ENCODE measurements around the gene ZDHHC19. TPM values are rescaled to one million over a fixed set of nuclear protein-coding genes. Genes with fewer than 3 reads are reported as not detected.

Gene ZDHHC19
- 1 to 10 TPM in 1 of 4 donors, not detected in 3; 2.2 TPM for total RNA-seq

DNA sequence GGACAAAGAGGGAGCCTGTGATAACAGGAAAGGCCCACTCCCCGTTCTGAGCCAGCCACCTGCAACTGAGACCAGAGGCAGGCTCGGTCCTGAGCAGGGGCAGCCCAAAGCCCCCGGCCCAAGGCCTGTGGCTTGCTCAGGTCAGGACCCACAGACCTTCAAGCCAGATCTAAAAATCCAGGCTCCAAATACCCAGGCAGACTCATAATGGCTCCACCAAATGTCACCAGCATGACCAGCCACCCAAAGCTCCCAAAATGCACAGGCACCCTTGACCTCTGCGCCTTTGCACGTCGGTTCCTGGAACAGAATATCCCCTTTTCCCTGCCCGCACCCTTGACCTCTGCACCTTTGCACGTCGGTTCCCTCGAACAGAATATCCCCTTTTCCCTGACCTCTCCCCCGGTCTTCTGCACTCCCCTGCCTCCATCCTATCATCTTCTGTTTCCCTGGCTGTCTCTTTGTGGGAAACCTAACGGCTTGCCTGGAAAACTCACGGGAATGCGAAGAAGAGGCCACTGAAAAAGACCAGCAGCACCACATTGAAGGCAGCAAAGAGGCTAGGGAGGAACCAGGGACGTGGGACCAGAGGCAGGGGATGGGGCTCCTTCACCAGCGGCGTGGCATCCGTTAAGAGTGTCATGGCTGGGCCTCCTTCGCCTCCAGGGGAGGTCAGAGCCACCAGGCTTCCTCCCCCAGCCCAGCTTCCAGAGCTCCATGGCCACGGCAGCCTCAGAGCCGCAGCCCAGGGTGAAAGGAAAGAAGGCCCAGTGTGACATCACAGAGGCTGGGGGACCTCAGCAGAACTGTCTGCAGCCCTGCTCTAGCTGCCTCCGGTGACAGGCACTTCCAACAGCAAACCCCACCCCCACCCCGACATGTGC, at the start of gene ZDHHC19:
TSS of gene ZDHHC19 (minus strand) at position 728 of the 884 bp plus-strand sequence. CDS start at position 643, 85 bp downstream.
- Histone ChIP-seq H3K36me3 (no peaks in the 10 kb centered on the region), H3K4me3 (no peak within 1 kb of the TSS), H3K27me3 (peaks cover 0 to 7% of the 10 kb centered on the region in 2 donors), H3K9me3 (no peaks in the 10 kb centered on the region), H3K27ac (no peak within 1 kb of the TSS), H3K4me1 (no peaks in the 10 kb centered on the region)
- intact Hi-C loops (cut with DNase I; ENCODE audit: low total_unique reads), result no loop called here
- DNase-seq, result no peak
- TF ChIP-seq, protein P1, sequence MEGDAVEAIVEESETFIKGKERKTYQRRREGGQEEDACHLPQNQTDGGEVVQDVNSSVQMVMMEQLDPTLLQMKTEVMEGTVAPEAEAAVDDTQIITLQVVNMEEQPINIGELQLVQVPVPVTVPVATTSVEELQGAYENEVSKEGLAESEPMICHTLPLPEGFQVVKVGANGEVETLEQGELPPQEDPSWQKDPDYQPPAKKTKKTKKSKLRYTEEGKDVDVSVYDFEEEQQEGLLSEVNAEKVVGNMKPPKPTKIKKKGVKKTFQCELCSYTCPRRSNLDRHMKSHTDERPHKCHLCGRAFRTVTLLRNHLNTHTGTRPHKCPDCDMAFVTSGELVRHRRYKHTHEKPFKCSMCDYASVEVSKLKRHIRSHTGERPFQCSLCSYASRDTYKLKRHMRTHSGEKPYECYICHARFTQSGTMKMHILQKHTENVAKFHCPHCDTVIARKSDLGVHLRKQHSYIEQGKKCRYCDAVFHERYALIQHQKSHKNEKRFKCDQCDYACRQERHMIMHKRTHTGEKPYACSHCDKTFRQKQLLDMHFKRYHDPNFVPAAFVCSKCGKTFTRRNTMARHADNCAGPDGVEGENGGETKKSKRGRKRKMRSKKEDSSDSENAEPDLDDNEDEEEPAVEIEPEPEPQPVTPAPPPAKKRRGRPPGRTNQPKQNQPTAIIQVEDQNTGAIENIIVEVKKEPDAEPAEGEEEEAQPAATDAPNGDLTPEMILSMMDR (IDR thresholded peaks at IDR 0.05), result no peak
- no peak for TF ChIP-seq POLR2A (IDR thresholded peaks at IDR 0.05)

GRCh38 chr3:196260784-196261183, 49.6 kb upstream of the ZDHHC19 start:
- H3K27me3 ChIP-seq, result no peaks in the 10 kb centered on the region
- TF ChIP-seq, protein P1 (IDR thresholded peaks at IDR 0.05), result no peak
- TF ChIP-seq POLR2A (IDR thresholded peaks at IDR 0.05), result no peak
- H3K27ac ChIP-seq, result no peak overlapping the region
- H3K4me3 ChIP-seq, result no peak overlapping the region
- no peaks in the 10 kb centered on the region for H3K4me1 ChIP-seq
- no peak for DNase-seq
- intact Hi-C loops (cut with DNase I; ENCODE audit: low total_unique reads), result no loop called here
- H3K9me3 ChIP-seq, result no peaks in the 10 kb centered on the region
- H3K36me3 ChIP-seq, result no peaks in the 10 kb centered on the region

DNA sequence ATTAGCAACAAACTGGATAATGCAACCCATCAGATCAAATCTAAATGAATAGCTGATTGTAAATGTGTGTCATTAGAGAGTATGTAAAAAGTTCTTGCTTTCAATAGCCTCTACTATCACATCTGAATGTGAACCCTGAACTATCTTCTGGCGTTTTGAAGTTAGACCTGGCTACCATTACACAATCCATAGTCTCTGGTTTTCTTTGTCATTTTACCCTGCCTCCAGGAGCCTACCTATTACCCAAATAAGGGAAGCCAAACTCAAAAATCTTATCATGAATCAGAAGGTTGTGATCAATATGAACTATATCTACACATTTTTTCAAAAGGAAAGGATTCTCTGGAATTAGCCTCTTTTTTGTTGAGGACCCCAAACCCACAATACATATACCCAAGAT, 44.6 kb upstream of the ZDHHC19 start:
- no peak for DNase-seq
- no peaks in the 10 kb centered on the region for H3K27me3 ChIP-seq
- no peak for TF ChIP-seq POLR2A (IDR thresholded peaks at IDR 0.05)
- TF ChIP-seq, protein P1 (IDR thresholded peaks at IDR 0.05), result no peak
- no peak overlapping the region for H3K27ac ChIP-seq
- no peaks in the 10 kb centered on the region for H3K4me1 ChIP-seq
- no peaks in the 10 kb centered on the region for H3K9me3 ChIP-seq
- H3K4me3 ChIP-seq, result no peak overlapping the region
- intact Hi-C loops (cut with DNase I; ENCODE audit: low total_unique reads), result no loop called here
- no peaks in the 10 kb centered on the region for H3K36me3 ChIP-seq

DNA sequence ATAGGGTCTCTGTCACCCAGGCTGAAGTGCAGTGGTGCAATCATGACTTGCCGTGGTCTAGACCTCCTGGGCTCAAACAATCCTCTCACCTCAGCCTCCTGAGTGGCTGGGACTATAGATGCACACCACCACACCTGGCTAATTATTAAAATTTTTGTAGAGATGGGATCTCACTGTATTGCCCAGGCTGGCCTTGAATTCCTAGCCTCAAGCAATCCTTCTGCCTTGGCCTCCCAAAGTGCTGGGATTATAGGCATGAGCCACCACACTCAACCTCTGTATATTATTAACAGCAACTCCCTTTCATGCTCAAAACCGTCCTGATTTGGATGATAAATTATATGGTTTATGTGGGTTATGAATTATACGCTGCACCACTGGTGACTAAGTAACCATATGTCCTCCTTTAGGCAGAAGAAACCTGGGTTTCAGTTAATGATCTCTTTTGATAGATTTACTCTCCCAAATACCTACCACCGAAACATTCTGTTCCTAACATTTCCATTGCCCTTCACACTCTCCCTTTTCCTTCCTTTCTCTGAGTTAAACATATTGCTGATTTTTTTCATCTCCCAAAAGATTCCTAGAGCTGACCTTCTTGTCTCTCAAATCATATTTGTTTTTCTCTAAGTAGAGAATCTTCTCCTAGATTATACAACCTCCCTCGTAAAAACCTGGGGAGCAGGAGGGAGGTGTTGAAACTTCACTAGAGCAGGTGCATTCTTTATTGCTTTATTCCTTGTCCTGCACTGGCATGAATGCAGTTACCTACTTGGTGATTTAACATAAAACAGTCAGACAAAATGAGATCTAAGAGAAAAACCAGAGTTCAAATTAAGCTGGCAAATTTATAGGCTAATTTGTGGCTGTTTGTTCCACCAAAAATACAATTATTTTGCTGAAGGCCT, 43.4 kb upstream of the ZDHHC19 start:
- no peak overlapping the region for H3K27ac ChIP-seq
- H3K36me3 ChIP-seq, result no peaks in the 10 kb centered on the region
- no peak for DNase-seq
- intact Hi-C loops (cut with DNase I; ENCODE audit: low total_unique reads), result no loop called here
- no peak overlapping the region for H3K4me3 ChIP-seq
- TF ChIP-seq, protein P1 (IDR thresholded peaks at IDR 0.05), result no peak
- no peak for TF ChIP-seq POLR2A (IDR thresholded peaks at IDR 0.05)
- H3K4me1 ChIP-seq, result no peaks in the 10 kb centered on the region
- H3K27me3 ChIP-seq, result no peaks in the 10 kb centered on the region
- no peaks in the 10 kb centered on the region for H3K9me3 ChIP-seq
